ENCODE measurements around the gene CINP. TPM values are rescaled to one million over a fixed set of nuclear protein-coding genes. Genes with fewer than 3 reads are reported as not detected.
A peak's percentile ranks its signal among the peaks of the same experiment; 100 is the strongest.

CINP gene
- total RNA-seq, 1 donor from 2014 or later, result 33.4 TPM

DNA sequence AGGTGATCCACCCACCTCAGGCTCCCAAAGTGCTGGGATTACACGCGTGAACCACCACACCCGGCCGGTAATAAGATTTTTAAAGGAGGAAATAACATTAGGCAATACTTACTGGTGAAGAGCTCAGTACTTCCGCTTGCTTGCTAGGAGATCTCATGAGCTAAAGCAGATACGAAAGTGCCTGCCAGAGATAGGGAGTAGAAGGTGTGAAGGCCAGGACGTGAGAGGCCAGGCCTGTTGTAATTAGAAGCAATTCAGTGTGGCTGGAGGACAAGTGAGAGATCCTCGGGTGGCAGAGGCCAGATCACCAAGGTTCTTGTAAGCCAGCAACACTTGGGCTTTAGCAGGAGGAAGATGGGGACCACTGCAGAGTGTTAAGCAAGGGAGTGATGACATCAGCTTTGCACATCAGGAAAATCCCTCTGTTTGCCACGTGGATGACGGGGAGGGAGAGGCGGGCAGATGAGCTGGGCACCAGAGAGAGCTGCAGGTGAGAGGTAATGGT lies 7.7 kb upstream of the CINP start:
- no peaks in the 10 kb centered on the region for H3K36me3 ChIP-seq
- peak overlapping the region; percentile 47 for H3K27ac ChIP-seq (replicated peaks)
- H3K27me3 ChIP-seq (ENCODE audit: low read depth), result no peaks in the 10 kb centered on the region
- H3K4me1 ChIP-seq, result peaks cover 40% of the 10 kb centered on the region
- DNase-seq, result no peak
- no peak overlapping the region for H3K4me3 ChIP-seq
- intact Hi-C loops (cut with micrococcal nuclease), result no loop called here
- TF ChIP-seq, protein P1, sequence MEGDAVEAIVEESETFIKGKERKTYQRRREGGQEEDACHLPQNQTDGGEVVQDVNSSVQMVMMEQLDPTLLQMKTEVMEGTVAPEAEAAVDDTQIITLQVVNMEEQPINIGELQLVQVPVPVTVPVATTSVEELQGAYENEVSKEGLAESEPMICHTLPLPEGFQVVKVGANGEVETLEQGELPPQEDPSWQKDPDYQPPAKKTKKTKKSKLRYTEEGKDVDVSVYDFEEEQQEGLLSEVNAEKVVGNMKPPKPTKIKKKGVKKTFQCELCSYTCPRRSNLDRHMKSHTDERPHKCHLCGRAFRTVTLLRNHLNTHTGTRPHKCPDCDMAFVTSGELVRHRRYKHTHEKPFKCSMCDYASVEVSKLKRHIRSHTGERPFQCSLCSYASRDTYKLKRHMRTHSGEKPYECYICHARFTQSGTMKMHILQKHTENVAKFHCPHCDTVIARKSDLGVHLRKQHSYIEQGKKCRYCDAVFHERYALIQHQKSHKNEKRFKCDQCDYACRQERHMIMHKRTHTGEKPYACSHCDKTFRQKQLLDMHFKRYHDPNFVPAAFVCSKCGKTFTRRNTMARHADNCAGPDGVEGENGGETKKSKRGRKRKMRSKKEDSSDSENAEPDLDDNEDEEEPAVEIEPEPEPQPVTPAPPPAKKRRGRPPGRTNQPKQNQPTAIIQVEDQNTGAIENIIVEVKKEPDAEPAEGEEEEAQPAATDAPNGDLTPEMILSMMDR (IDR thresholded peaks at IDR 0.05; ENCODE audit: borderline replicate concordance), result no peak
- no peaks in the 10 kb centered on the region for H3K9me3 ChIP-seq (replicated peaks)

DNA sequence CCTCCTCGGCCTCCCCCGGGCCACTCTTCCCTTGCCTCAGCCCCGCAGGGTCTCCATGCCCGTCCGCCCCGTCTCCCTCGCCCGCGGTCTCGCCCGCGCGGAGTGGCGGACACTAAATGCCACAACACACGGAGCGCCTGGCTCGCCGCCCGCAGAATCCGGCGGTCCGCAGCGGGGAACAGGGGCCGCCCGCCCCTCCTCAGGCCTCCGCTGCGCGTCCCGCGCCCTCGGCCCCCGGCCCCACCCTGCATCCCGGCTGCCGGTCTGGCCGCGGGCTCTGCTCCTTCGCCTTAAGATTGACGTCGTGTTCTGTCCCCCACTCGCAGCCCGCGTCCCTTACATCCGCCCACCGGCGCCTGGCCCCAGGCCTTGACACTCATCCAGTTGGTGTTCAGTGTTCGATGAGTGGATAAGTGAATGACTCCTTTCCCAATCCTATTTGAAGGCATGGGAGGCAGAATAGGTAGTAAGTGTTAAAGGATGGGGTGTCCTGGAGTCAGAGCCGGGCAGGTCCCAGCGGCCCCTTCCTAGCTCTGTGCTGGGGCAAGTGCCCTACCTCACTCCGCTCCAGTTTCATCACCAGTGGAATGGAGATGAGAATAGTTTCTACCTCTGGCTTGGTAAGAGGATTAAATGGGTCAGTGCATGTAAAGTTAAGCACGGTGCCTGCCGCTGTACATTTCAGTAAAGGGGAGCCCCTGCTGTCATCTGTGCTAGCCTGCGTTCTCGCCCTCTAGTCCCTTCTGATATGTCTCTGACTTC lies 673 bp upstream of the CINP start:
- intact Hi-C loops (cut with micrococcal nuclease), result no loop called here
- Histone ChIP-seq H3K4me3 (peak overlapping the region; percentile 95), H3K27me3 (ENCODE audit: low read depth) (no peaks in the 10 kb centered on the region), H3K27ac (replicated peaks) (peak overlapping the region; percentile 96), H3K4me1 (peaks cover 64% of the 10 kb centered on the region), H3K36me3 (peaks cover 20% of the 10 kb centered on the region), H3K9me3 (replicated peaks) (no peaks in the 10 kb centered on the region)
- DNase-seq, result peak; percentile 53
- TF ChIP-seq, protein P1 (IDR thresholded peaks at IDR 0.05; ENCODE audit: borderline replicate concordance), result no peak

DNA sequence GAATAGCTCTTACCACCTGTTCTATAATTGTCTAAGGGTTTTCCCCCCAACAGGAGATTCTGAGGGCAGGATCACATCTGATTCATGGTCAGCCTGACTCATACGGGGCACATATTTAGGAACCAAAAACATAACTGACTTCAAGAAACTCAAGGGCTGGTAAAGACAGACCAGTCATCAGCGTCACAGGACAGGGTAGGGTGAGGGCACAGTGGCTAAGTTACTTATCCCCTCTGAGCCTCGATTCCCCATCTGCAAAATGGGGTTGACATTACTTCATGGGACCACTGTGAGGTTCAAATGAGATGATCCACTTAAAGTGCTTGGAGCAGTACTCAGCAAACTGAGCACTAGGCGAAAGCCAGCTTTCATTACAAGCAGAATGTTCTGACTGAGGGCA lies 606 bp downstream of the CINP start:
- intact Hi-C loops (cut with micrococcal nuclease), result no loop called here
- no peak for DNase-seq
- Histone ChIP-seq H3K4me3 (peak overlapping the region; percentile 95), H3K27ac (replicated peaks) (peak overlapping the region; percentile 96), H3K36me3 (peaks cover 33% of the 10 kb centered on the region), H3K27me3 (ENCODE audit: low read depth) (no peaks in the 10 kb centered on the region), H3K4me1 (peaks cover 51% of the 10 kb centered on the region), H3K9me3 (replicated peaks) (no peaks in the 10 kb centered on the region)
- TF ChIP-seq, protein P1 (IDR thresholded peaks at IDR 0.05; ENCODE audit: borderline replicate concordance), result no peak

DNA sequence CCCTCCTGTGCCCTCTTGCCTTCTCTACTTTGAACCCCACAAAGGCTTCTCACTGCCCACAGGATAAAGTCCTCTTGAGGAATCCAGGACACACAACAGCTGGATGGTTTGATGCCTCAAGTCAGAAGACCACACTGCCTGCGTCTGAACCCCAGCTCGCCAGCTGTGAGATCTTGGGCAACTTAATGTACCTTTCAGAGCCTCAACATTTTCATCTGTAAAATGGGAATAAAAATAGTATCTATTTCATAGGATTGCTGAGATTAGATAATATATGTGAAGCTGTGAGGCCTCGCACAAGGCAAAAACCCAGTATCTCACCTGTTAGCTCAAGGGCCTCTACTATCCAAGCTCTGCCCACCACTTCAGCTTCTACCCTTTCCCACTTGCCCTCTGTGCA lies 2.3 kb downstream of the CINP start:
- peaks cover 50% of the 10 kb centered on the region for H3K36me3 ChIP-seq
- no peak for DNase-seq
- intact Hi-C loops (cut with micrococcal nuclease), result no loop called here

DNA sequence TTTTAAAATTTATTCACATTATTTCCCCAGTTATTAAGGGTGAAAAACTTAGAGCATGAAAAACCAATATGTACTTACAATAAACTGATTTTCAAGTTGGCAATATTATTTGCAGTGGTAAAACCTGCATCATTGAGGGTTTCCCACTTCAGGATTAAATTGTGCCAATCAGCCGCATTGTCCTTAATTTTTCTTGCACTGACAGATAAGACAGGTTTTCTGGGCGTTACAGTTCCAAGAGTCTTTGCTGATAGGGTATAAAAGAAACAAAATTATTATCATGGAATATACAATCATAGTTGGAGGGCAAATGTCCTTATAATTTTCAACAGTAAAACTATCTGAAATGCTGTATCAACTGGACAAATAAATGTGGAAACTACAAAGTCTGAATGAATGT lies 3.3 kb downstream of the CINP start:
- DNase-seq, result no peak
- Histone ChIP-seq H3K36me3 (peaks cover 60% of the 10 kb centered on the region), H3K4me1 (peaks cover 40% of the 10 kb centered on the region), H3K9me3 (replicated peaks) (no peaks in the 10 kb centered on the region), H3K27ac (replicated peaks) (no peak overlapping the region), H3K27me3 (ENCODE audit: low read depth) (no peaks in the 10 kb centered on the region), H3K4me3 (no peak overlapping the region)
- intact Hi-C loops (cut with micrococcal nuclease), result no loop called here
- TF ChIP-seq, protein P1 (IDR thresholded peaks at IDR 0.05; ENCODE audit: borderline replicate concordance), result no peak

More for the DNA sequence above, 2.3 kb downstream of the CINP start:
- H3K27ac ChIP-seq (replicated peaks), result no peak overlapping the region
- H3K4me3 ChIP-seq, result no peak overlapping the region
- no peaks in the 10 kb centered on the region for H3K27me3 ChIP-seq (ENCODE audit: low read depth)
- TF ChIP-seq, protein P1 (IDR thresholded peaks at IDR 0.05; ENCODE audit: borderline replicate concordance), result no peak
- H3K9me3 ChIP-seq (replicated peaks), result no peaks in the 10 kb centered on the region
- H3K4me1 ChIP-seq, result peaks cover 44% of the 10 kb centered on the region
